SK-N-SH (cell line): ENCODE measurements around the gene MAP3K19. TPM values are rescaled to one million over a fixed set of nuclear protein-coding genes. Genes with fewer than 3 reads are reported as not detected.

Experiments
- CTCF ChIA-PET: fragments of 300-600, 350-600 bp; formaldehyde crosslinking; extraction: SDS; loops from one replicate; lab custom pipeline; 2021; lab: Yijun Ruan, JAX
- POLR2A ChIA-PET: fragments of 350-600 bp; sonication (Branson Sonifier 250); formaldehyde crosslinking; extraction: SDS; loops from one replicate; lab custom pipeline; 2020; ENCODE audit warnings: antibody characterized with exemption, inconsistent platforms; lab: Yijun Ruan, JAX
- DNase-seq: peaks from one replicate; pipeline ENCODE4 v3.0.0; 2012
- H2AFZ ChIP-seq: fragments of 200-600 bp; sonication (generic); 2 replicates; pipeline ENCODE4 v1.8.1; 2016; ENCODE audit warnings: antibody characterized with exemption, mild to moderate bottlenecking, low read depth
- H3F3A ChIP-seq: fragments of 200-600 bp; sonication (generic); replicated peaks from 2 replicates; pipeline ENCODE3; 2016; ENCODE audit warnings: antibody characterized with exemption, mild to moderate bottlenecking; ENCODE audit not compliant: insufficient read depth
- H3K27ac ChIP-seq, 2 experiments: fragments of 200-500 bp in 1 of 2; fragments of 200-600 bp in 1 of 2; sonication (Bioruptor generic) in 1 of 2; sonication (generic), shearing (Covaris generic) in 1 of 2; 2 replicates each; pipeline versions ENCODE4 v1.5.1 to v1.6.1; 2014 to 2016; ENCODE audit warnings: low read depth in 2 of 2, inconsistent platforms in 1 of 2, low read length in 1 of 2, mild to moderate bottlenecking in 1 of 2, mixed read lengths in 1 of 2
- H3K27me3 ChIP-seq: fragments of 200-600 bp; sonication (generic), shearing (Covaris generic); 2 replicates; pipeline ENCODE4 v1.6.1; 2016; ENCODE audit warnings: mixed run types; ENCODE audit not compliant: insufficient read depth
- H3K36me3 ChIP-seq, 2 experiments: fragments of 200-500 bp in 1 of 2; fragments of 200-600 bp in 1 of 2; sonication (Bioruptor generic) in 1 of 2; sonication (generic) in 1 of 2; replicated peaks in 1 of 2; 2 replicates each; pipeline versions ENCODE3 to v1.5.1; 2014 to 2016; ENCODE audit warnings: low read length in 1 of 2, mild to moderate bottlenecking in 1 of 2; ENCODE audit not compliant: insufficient read depth in 2 of 2, control insufficient read depth in 1 of 2
- H3K4me1 ChIP-seq, 2 experiments: fragments of 200-500 bp in 1 of 2; fragments of 200-600 bp in 1 of 2; sonication (Bioruptor generic) in 1 of 2; sonication (generic), shearing (Covaris generic) in 1 of 2; 2 replicates each; pipeline versions ENCODE4 v1.5.1 to v1.6.1; 2014 to 2016; ENCODE audit warnings: low read depth in 1 of 2, low read length in 1 of 2, mixed run types in 1 of 2; ENCODE audit not compliant: insufficient read depth in 2 of 2, control insufficient read depth in 1 of 2
- H3K4me2 ChIP-seq: fragments of 200-600 bp; sonication (generic), shearing (Covaris generic); 2 replicates; pipeline ENCODE4 v1.6.1; 2017; ENCODE audit warnings: mixed run types
- H3K4me3 ChIP-seq, 2 experiments: fragments of 200-500 bp in 1 of 2; fragments of 200-600 bp in 1 of 2; sonication (Bioruptor generic) in 1 of 2; sonication (generic), shearing (Covaris generic) in 1 of 2; 2 replicates each; pipeline versions ENCODE4 v1.5.1 to v1.8.1; 2014 to 2016; ENCODE audit warnings: low read depth in 2 of 2, inconsistent platforms in 1 of 2, low read length in 1 of 2, mild to moderate bottlenecking in 1 of 2, mixed read lengths in 1 of 2, moderate library complexity in 1 of 2
- H3K79me2 ChIP-seq: fragments of 200-600 bp; sonication (generic); 2 replicates; pipeline ENCODE4 v1.8.1; 2017; ENCODE audit warnings: mild to moderate bottlenecking; ENCODE audit not compliant: insufficient read depth
- H3K9ac ChIP-seq: fragments of 200-600 bp; sonication (generic); 2 replicates; pipeline ENCODE4 v1.6.1; 2017; ENCODE audit warnings: mixed run types
- H3K9me2 ChIP-seq: fragments of 200-600 bp; sonication (generic); 2 replicates; pipeline ENCODE4 v1.6.1; 2017; ENCODE audit warnings: mixed run types
- H3K9me3 ChIP-seq: fragments of 200-600 bp; sonication (generic); 2 replicates; pipeline ENCODE4 v1.6.1; 2017; ENCODE audit warnings: mixed run types, mild to moderate bottlenecking, moderate library complexity
- H4K20me1 ChIP-seq: fragments of 200-600 bp; sonication (generic); 2 replicates; pipeline ENCODE4 v1.6.1; 2017; ENCODE audit warnings: mild to moderate bottlenecking, mixed run types; ENCODE audit not compliant: insufficient read depth
- CTCF ChIP-seq: fragments of 200-600 bp; sonication (generic); IDR thresholded peaks from 2 replicates; pipeline ENCODE4 v1.6.1; 2017; ENCODE audit warnings: antibody characterized with exemption, mild to moderate bottlenecking, moderate library complexity
- ELF1 ChIP-seq: IDR thresholded peaks from 2 replicates; pipeline ENCODE4 v1.4.0; 2012
- EZH2phosphoT487 ChIP-seq: fragments of 200-600 bp; sonication (generic); IDR thresholded peaks from 2 replicates; pipeline ENCODE4 v1.6.1; 2017; ENCODE audit warnings: low read depth, mixed run types, mild to moderate bottlenecking, antibody characterized with exemption, moderate library complexity, borderline replicate concordance
- FOSL2 ChIP-seq: IDR thresholded peaks from 2 replicates; pipeline ENCODE4 v1.4.0; 2012; ENCODE audit warnings: low read depth, mild to moderate bottlenecking, moderate library complexity, borderline replicate concordance
- FOXJ3 ChIP-seq: sonication (generic); formaldehyde crosslinking; IDR thresholded peaks from 2 replicates; pipeline ENCODE4 v1.5.1; 2020; ENCODE audit warnings: mild to moderate bottlenecking, missing genetic modification reagents
- GABPA ChIP-seq: IDR thresholded peaks from 2 replicates; pipeline ENCODE4 v1.4.0; 2012; ENCODE audit warnings: low read depth, mild to moderate bottlenecking
- JUND ChIP-seq: IDR thresholded peaks from 2 replicates; pipeline ENCODE4 v1.4.0; 2012
- MEF2A ChIP-seq: IDR thresholded peaks from 2 replicates; pipeline ENCODE4 v1.4.0; 2012; ENCODE audit warnings: low read depth, borderline replicate concordance
- NFIC ChIP-seq: IDR thresholded peaks from 2 replicates; pipeline ENCODE4 v1.4.0; 2012; ENCODE audit warnings: borderline replicate concordance
- RAD21 ChIP-seq: IDR thresholded peaks from 2 replicates; pipeline ENCODE4 v1.6.1; 2012; ENCODE audit warnings: mild to moderate bottlenecking, low read length
- RCOR1 ChIP-seq: fragments of 150-350 bp; IDR thresholded peaks from 2 replicates; pipeline ENCODE4 v1.6.1; 2017; ENCODE audit warnings: antibody characterized with exemption, low read length
- RXRA ChIP-seq: IDR thresholded peaks from 2 replicates; pipeline ENCODE4 v1.4.0; 2012; ENCODE audit warnings: low read depth, mild to moderate bottlenecking, borderline replicate concordance
- SMC3 ChIP-seq: IDR thresholded peaks from 2 replicates; pipeline ENCODE4 v1.6.1; 2012; ENCODE audit warnings: low read depth, low read length, improper control_type of control experiment
- TAF1 ChIP-seq: IDR thresholded peaks from 2 replicates; pipeline ENCODE4 v1.6.1; 2012; ENCODE audit warnings: low read depth, mild to moderate bottlenecking, low read length, moderate library complexity, borderline replicate concordance
- TCF12 ChIP-seq: IDR thresholded peaks from 2 replicates; pipeline ENCODE4 v1.4.0; 2012
- TEAD4 ChIP-seq: IDR thresholded peaks from 2 replicates; pipeline ENCODE4 v1.4.0; 2012; ENCODE audit warnings: mild to moderate bottlenecking, borderline replicate concordance; ENCODE audit not compliant: insufficient read depth
- USF1 ChIP-seq: IDR thresholded peaks from 2 replicates; pipeline ENCODE4 v1.4.0; 2012; ENCODE audit warnings: low read depth, borderline replicate concordance
- USF2 ChIP-seq: fragments of 150-350 bp; IDR thresholded peaks from 2 replicates; pipeline ENCODE4 v1.6.1; 2017; ENCODE audit warnings: antibody characterized with exemption, low read length, low read depth, borderline replicate concordance
- YY1 ChIP-seq: IDR thresholded peaks from 2 replicates; pipeline ENCODE4 v1.4.0; 2012; ENCODE audit warnings: low read depth, mild to moderate bottlenecking
- WGBS: methylation state at CpG from one replicate; pipeline ENCODE4 v1.1.6; 2017; ENCODE audit warnings: low lambda C conversion rate; 5-methylcytosine and 5-hydroxymethylcytosine counted together
- polyA plus RNA-seq, 3 experiments: library from polyadenylated mRNA; depleted of rRNA; stranded (reverse); fragments of >200 nt; gene quantifications; 2 replicates each; pipeline ENCODE4 v1.2.3, GENCODE V29; 2012
- TF ChIP-seq, protein P1 (sequence below): IDR thresholded peaks from 2 replicates; pipeline ENCODE4 v1.4.0; 2012; ENCODE audit warnings: low read depth, borderline replicate concordance
- TF ChIP-seq, protein P2 (sequence below): IDR thresholded peaks from 2 replicates; pipeline ENCODE4 v1.4.0; 2012; ENCODE audit warnings: low read depth

The MAP3K19 gene
- polyA plus RNA-seq, 1 of the 3 experiments (the other 2 are of a cell fraction) = not detected

DNA sequence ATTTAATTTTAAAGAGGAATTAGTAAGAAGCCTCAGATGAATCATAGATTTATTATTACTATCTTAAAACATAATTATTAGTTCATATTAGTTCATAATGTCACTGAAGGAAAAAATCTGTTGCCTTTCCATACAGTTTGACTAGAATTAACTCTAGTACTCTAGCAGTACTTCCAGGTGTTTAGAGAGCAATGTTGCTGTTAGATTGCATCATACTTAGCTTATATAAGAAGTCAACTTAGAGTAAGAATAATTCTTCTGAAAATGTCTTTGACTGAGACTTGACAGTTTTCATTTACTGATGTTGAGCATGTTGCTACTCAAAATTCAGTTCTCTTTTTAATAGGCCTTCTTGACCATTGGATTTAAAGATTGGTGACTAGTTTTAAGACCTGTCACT is 9.5 kb upstream of the MAP3K19 start:
- Histone ChIP-seq H3K9me2 (no peaks in the 10 kb centered on the region), H3K27me3 (no peaks in the 10 kb centered on the region), H3K9ac (no peak overlapping the region), H3K27ac (no peak overlapping the region), H3K4me1 (peaks cover 11 to 22% of the 10 kb centered on the region in 2 experiments), H4K20me1 (peaks cover 8% of the 10 kb centered on the region), H3K79me2 (peaks cover 98% of the 10 kb centered on the region), H2AFZ (no peak overlapping the region), H3K4me3 (no peak overlapping the region), H3K9me3 (no peaks in the 10 kb centered on the region), H3F3A (peaks cover 23% of the 10 kb centered on the region), H3K4me2 (no peak overlapping the region), H3K36me3 (peaks cover 23 to 50% of the 10 kb centered on the region in 2 experiments)
- no peak for DNase-seq
- ChIA-PET CTCF (interaction anchor here (1.3 kb wide), 1 partner anchor 653 kb away, joined by 3 read pairs; no protein-coding TSS in a partner anchor), POLR2A (no interaction called here)
- TF ChIP-seq USF1 (no peak), MEF2A (no peak)

GRCh38 chr2:135055182-135055786 is 8.0 kb upstream of the MAP3K19 start:
- Histone ChIP-seq H3K27ac (peak overlapping the region; percentile 7 to 95; a peak in 3 of 4 replicates), H3K9me2 (no peaks in the 10 kb centered on the region), H3K4me3 (peak overlapping the region in 1 of 2 experiments; percentile 98; a peak in 1 of 4 replicates), H3K9ac (peak overlapping the region; percentile 11; the same call in 1 of the 2 replicates), H2AFZ (no peak overlapping the region), H3K79me2 (peaks cover 85% of the 10 kb centered on the region), H4K20me1 (peaks cover 6% of the 10 kb centered on the region), H3K27me3 (no peaks in the 10 kb centered on the region), H3K4me2 (peak overlapping the region; percentile 97), H3F3A (peaks cover 23% of the 10 kb centered on the region), H3K4me1 (peaks cover 11 to 22% of the 10 kb centered on the region in 2 experiments), H3K36me3 (peaks cover 13 to 36% of the 10 kb centered on the region in 2 experiments), H3K9me3 (no peaks in the 10 kb centered on the region)
- POLR2A ChIA-PET = no interaction called here
- CTCF ChIA-PET = interaction anchor here (1.3 kb wide), 2 partner anchors 51 to 655 kb away, joined by 3 to 5 read pairs; no protein-coding TSS in a partner anchor
- TF ChIP-seq FOXJ3 = no peak
- no peak for TF ChIP-seq RAD21
- peak; percentile 21; the same call in 1 of the 2 replicates for TF ChIP-seq TCF12
- TF ChIP-seq, protein P1, sequence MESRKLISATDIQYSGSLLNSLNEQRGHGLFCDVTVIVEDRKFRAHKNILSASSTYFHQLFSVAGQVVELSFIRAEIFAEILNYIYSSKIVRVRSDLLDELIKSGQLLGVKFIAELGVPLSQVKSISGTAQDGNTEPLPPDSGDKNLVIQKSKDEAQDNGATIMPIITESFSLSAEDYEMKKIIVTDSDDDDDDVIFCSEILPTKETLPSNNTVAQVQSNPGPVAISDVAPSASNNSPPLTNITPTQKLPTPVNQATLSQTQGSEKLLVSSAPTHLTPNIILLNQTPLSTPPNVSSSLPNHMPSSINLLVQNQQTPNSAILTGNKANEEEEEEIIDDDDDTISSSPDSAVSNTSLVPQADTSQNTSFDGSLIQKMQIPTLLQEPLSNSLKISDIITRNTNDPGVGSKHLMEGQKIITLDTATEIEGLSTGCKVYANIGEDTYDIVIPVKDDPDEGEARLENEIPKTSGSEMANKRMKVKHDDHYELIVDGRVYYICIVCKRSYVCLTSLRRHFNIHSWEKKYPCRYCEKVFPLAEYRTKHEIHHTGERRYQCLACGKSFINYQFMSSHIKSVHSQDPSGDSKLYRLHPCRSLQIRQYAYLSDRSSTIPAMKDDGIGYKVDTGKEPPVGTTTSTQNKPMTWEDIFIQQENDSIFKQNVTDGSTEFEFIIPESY = no peak
- TF ChIP-seq EZH2phosphoT487 = no peak
- TF ChIP-seq NFIC = no peak
- TF ChIP-seq SMC3 = no peak
- TF ChIP-seq GABPA = no peak
- TF ChIP-seq, protein P2, sequence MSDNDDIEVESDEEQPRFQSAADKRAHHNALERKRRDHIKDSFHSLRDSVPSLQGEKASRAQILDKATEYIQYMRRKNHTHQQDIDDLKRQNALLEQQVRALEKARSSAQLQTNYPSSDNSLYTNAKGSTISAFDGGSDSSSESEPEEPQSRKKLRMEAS = 0 out of 2 replicates have a peak, but pooled peaks have one; percentile 28
- no peak for TF ChIP-seq USF1
- no peak for TF ChIP-seq TAF1
- no peak for TF ChIP-seq USF2
- TF ChIP-seq CTCF = no peak
- no peak for TF ChIP-seq RXRA
- no peak for TF ChIP-seq RCOR1
- no peak for TF ChIP-seq YY1
- TF ChIP-seq TEAD4 = peak; percentile 59; the same call in 1 of the 2 replicates
- peak; percentile 59; the same call in 1 of the 2 replicates for TF ChIP-seq FOSL2
- peak; percentile 55 for TF ChIP-seq JUND
- no peak for TF ChIP-seq ELF1
- WGBS = 44% methylated on average over 2 of the region's 2 CpGs
- DNase-seq = no peak
